ENCODE results near the gene NEBL. TPM values are rescaled to one million over a fixed set of nuclear protein-coding genes. Genes with fewer than 3 reads are reported as not detected.

Gene NEBL
- total RNA-seq, 1 experiment from 2014 or later: not detected

DNA sequence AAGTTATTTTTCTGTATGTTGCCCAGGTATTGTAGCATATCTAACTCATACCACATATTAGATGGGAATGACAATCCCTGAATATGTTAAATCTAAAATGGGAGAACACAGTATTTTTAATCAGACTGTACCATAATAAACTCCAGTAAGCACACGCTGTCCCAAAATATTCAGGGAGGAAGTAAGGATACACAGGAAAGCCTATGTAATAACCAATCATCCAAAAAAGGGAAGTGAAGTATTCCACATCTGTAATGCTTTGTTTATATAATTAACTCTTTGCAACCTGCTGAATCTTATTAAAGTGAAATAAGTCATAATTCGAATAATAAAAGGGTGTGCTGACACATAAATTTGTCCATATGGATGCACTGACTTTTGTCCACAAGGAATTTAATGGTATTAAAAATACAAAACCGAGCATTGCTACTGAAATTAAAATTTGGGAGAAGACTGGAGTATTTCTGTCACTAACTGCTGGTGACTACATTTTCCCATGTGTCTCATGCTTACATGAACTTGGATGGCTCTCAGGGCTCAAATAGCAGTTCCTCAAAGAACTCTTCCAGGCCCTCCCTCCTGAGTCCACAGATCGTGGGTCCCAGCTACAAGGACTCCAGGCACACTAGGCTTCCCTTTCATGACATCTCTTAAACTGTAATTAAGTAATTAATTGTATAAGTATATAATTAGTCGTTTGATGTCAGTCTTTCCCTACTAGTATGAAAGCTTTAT, 120.6 kb downstream of the NEBL start:
- no peak overlapping the region for H3K4me3 ChIP-seq (ENCODE audit: low read length)
- DNase-seq: no peak
- no peak overlapping the region for H3K27ac ChIP-seq (ENCODE audit: low read length)
- no peaks in the 10 kb centered on the region for H3K27me3 ChIP-seq (ENCODE audit: low read length)
- no peaks in the 10 kb centered on the region for H3K36me3 ChIP-seq (ENCODE audit: insufficient read depth, low read length)
- no peak overlapping the region for H3K9ac ChIP-seq (ENCODE audit: low read length)
- H3K9me2 ChIP-seq (replicated peaks; ENCODE audit: insufficient read depth, low read length): no peaks in the 10 kb centered on the region
- no peaks in the 10 kb centered on the region for H3K4me1 ChIP-seq (ENCODE audit: low read length)
- H3K79me2 ChIP-seq (ENCODE audit: low read length): no peaks in the 10 kb centered on the region
- no peaks in the 10 kb centered on the region for H4K20me1 ChIP-seq (ENCODE audit: insufficient read depth, low read depth, low read length)
- no peaks in the 10 kb centered on the region for H3K9me3 ChIP-seq (ENCODE audit: low read length)
- H2AFZ ChIP-seq (ENCODE audit: low read length): no peak overlapping the region
- H3K4me2 ChIP-seq (ENCODE audit: low read depth, low read length, poor library complexity, severe bottlenecking): no peak overlapping the region

DNA sequence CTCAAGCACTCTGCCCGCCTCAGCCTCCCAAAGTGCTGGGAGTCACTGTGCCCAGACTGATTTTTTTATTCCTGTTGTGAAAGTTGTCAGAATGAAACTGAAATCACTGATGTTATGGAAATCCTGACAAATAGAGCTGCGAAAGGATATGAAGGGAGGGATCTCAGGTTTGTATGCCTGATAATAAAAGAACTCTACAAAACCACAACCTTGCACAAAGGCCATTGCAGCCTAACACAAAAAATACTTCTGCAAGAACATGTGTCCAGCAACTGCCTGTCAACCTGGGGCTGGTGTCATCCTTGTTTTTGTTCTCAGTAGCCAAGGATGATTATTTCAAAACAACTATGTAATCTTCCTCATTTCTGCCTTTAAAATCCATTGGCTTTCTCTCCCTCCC, 126.1 kb downstream of the NEBL start:
- H3K9me3 ChIP-seq (ENCODE audit: low read length): no peaks in the 10 kb centered on the region
- no peaks in the 10 kb centered on the region for H3K4me1 ChIP-seq (ENCODE audit: low read length)
- no peaks in the 10 kb centered on the region for H3K36me3 ChIP-seq (ENCODE audit: insufficient read depth, low read length)

DNA sequence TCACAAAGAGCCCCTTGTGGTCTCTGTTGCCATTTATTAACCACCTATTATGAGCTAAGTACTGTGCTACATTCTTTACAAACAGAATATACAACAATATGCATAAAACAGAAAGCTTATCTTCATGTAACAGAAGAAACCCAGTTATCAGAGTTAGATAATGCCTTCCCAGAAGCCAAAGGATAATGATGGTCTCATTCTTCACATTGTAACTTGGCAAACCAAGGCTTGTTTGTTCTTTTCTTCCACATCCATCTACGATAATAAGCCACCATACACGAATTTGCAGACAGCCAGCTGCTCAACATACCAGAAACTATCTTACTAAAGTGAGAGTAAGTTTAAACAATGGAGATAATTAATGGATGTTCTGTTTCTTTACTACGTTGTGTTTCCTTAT, 127.6 kb downstream of the NEBL start:
- H3K9me2 ChIP-seq (replicated peaks; ENCODE audit: insufficient read depth, low read length): no peaks in the 10 kb centered on the region

More for the DNA sequence above, 126.1 kb downstream of the NEBL start:
- Histone ChIP-seq H2AFZ (ENCODE audit: low read length) (no peak overlapping the region), H3K27ac (ENCODE audit: low read length) (no peak overlapping the region), H4K20me1 (ENCODE audit: insufficient read depth, low read depth, low read length) (no peaks in the 10 kb centered on the region), H3K9ac (ENCODE audit: low read length) (no peak overlapping the region), H3K4me3 (ENCODE audit: low read length) (no peak overlapping the region), H3K27me3 (ENCODE audit: low read length) (no peaks in the 10 kb centered on the region), H3K9me2 (replicated peaks; ENCODE audit: insufficient read depth, low read length) (no peaks in the 10 kb centered on the region), H3K79me2 (ENCODE audit: low read length) (no peaks in the 10 kb centered on the region), H3K4me2 (ENCODE audit: low read depth, low read length, poor library complexity, severe bottlenecking) (no peak overlapping the region)
- no peak for DNase-seq

DNA sequence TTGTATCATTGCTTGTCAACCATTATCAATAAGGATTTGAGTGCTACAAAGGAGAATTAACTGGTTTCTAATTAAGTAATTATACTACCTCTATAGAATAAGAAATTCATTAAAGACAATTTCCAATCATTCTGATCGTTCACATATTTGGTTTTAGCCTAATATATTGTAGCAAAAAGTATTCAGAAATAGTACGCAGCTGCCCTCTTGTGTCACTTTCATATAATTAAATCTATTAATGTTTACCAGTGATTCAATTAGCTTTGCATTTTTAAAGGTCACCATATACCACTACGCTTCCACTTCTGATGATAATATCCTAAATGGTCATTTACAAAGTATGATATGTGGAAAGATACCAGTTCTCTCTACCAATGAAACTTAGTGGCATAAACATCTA, 128.3 kb downstream of the NEBL start:
- no peaks in the 10 kb centered on the region for H3K9me3 ChIP-seq (ENCODE audit: low read length)
- H3K4me3 ChIP-seq (ENCODE audit: low read length): no peak overlapping the region
- no peaks in the 10 kb centered on the region for H3K79me2 ChIP-seq (ENCODE audit: low read length)
- peak; percentile 49 for DNase-seq
- no peak overlapping the region for H3K4me2 ChIP-seq (ENCODE audit: low read depth, low read length, poor library complexity, severe bottlenecking)
- H3K36me3 ChIP-seq (ENCODE audit: insufficient read depth, low read length): no peaks in the 10 kb centered on the region
- H3K27me3 ChIP-seq (ENCODE audit: low read length): no peaks in the 10 kb centered on the region
- no peaks in the 10 kb centered on the region for H3K9me2 ChIP-seq (replicated peaks; ENCODE audit: insufficient read depth, low read length)
- H2AFZ ChIP-seq (ENCODE audit: low read length): no peak overlapping the region
- no peak overlapping the region for H3K27ac ChIP-seq (ENCODE audit: low read length)
- H3K4me1 ChIP-seq (ENCODE audit: low read length): no peaks in the 10 kb centered on the region
- no peak overlapping the region for H3K9ac ChIP-seq (ENCODE audit: low read length)
- H4K20me1 ChIP-seq (ENCODE audit: insufficient read depth, low read depth, low read length): no peaks in the 10 kb centered on the region

More for the DNA sequence above, 127.6 kb downstream of the NEBL start:
- Histone ChIP-seq H3K27me3 (ENCODE audit: low read length) (no peaks in the 10 kb centered on the region), H3K79me2 (ENCODE audit: low read length) (no peaks in the 10 kb centered on the region), H3K36me3 (ENCODE audit: insufficient read depth, low read length) (no peaks in the 10 kb centered on the region), H3K9ac (ENCODE audit: low read length) (no peak overlapping the region), H2AFZ (ENCODE audit: low read length) (no peak overlapping the region), H3K4me2 (ENCODE audit: low read depth, low read length, poor library complexity, severe bottlenecking) (no peak overlapping the region), H4K20me1 (ENCODE audit: insufficient read depth, low read depth, low read length) (no peaks in the 10 kb centered on the region), H3K4me1 (ENCODE audit: low read length) (no peaks in the 10 kb centered on the region), H3K9me3 (ENCODE audit: low read length) (no peaks in the 10 kb centered on the region), H3K4me3 (ENCODE audit: low read length) (no peak overlapping the region), H3K27ac (ENCODE audit: low read length) (no peak overlapping the region)
- DNase-seq: no peak

DNA sequence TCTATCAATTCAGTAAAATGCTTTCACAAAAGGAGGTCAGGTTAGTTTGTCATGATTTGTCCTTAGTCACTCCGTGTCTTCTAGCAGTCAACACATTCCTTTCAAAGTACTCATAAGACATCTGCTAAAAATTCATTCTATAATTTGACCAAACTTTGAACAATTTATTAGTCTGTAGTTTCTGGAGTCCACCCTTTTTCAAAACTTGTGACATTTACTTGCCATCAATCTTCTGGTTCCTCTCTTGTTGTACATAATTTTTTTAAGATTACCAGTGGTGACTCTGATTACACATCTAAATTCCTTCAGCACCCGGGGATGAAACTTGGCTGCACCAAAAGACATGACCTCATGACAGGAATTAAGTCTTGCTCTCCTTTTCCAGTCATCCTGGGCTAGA, 130.1 kb downstream of the NEBL start:
- no peaks in the 10 kb centered on the region for H3K4me1 ChIP-seq (ENCODE audit: low read length)
- no peak overlapping the region for H2AFZ ChIP-seq (ENCODE audit: low read length)
- H3K27ac ChIP-seq (ENCODE audit: low read length): no peak overlapping the region
- H3K9me3 ChIP-seq (ENCODE audit: low read length): no peaks in the 10 kb centered on the region
- H4K20me1 ChIP-seq (ENCODE audit: insufficient read depth, low read depth, low read length): no peaks in the 10 kb centered on the region
- no peak overlapping the region for H3K9ac ChIP-seq (ENCODE audit: low read length)
- no peaks in the 10 kb centered on the region for H3K9me2 ChIP-seq (replicated peaks; ENCODE audit: insufficient read depth, low read length)
- no peak for DNase-seq
- no peak overlapping the region for H3K4me3 ChIP-seq (ENCODE audit: low read length)
- H3K27me3 ChIP-seq (ENCODE audit: low read length): no peaks in the 10 kb centered on the region
- no peaks in the 10 kb centered on the region for H3K36me3 ChIP-seq (ENCODE audit: insufficient read depth, low read length)
- no peak overlapping the region for H3K4me2 ChIP-seq (ENCODE audit: low read depth, low read length, poor library complexity, severe bottlenecking)
- no peaks in the 10 kb centered on the region for H3K79me2 ChIP-seq (ENCODE audit: low read length)

DNA sequence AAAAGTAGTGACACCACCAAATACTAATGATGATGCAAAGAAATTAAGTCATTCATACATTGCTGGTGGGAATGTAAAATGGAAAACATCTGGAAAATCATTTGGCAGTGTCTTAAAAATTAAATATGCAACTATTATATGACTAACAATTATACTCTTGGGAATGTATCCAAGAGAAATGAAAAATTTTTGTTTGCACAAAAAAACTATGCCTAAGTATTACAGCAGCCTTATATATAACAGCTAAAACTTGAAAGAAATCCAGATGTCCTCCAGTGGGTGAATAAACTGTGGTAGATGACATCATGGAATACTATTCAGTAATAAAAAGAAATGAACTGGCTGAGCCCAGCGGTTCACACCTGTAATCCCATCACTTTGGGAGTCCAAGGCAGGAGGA, 132.0 kb downstream of the NEBL start:
- no peaks in the 10 kb centered on the region for H3K4me1 ChIP-seq (ENCODE audit: low read length)
- no peaks in the 10 kb centered on the region for H3K9me2 ChIP-seq (replicated peaks; ENCODE audit: insufficient read depth, low read length)
- no peaks in the 10 kb centered on the region for H3K9me3 ChIP-seq (ENCODE audit: low read length)
- no peaks in the 10 kb centered on the region for H4K20me1 ChIP-seq (ENCODE audit: insufficient read depth, low read depth, low read length)
- H3K4me2 ChIP-seq (ENCODE audit: low read depth, low read length, poor library complexity, severe bottlenecking): no peak overlapping the region
- no peak for DNase-seq
- H3K36me3 ChIP-seq (ENCODE audit: insufficient read depth, low read length): no peaks in the 10 kb centered on the region
- H3K4me3 ChIP-seq (ENCODE audit: low read length): no peak overlapping the region
- H2AFZ ChIP-seq (ENCODE audit: low read length): no peak overlapping the region
- H3K27me3 ChIP-seq (ENCODE audit: low read length): no peaks in the 10 kb centered on the region
- H3K27ac ChIP-seq (ENCODE audit: low read length): no peak overlapping the region
- no peaks in the 10 kb centered on the region for H3K79me2 ChIP-seq (ENCODE audit: low read length)
- H3K9ac ChIP-seq (ENCODE audit: low read length): no peak overlapping the region

DNA sequence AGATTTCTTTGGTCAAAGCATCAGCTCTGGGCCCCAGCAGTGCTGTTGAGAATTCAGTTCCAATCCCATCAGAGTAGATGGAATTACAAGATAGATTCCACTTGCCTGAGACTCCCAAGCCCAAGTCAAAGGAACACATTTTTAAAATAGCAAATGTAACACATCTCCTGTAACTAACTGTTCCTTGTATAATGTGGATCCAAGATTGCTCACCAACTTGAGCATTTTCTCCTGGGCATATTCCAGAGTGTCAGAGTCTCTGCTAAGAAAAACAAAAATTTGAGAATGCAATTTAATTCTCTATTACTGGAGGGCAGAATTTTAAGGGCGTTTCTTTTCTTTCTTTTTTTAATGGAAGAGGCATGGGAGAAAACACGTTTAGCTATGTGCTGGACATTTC, 136.7 kb downstream of the NEBL start:
- Histone ChIP-seq H3K9me3 (ENCODE audit: low read length) (peaks cover 5% of the 10 kb centered on the region), H2AFZ (ENCODE audit: low read length) (no peak overlapping the region), H3K4me2 (ENCODE audit: low read depth, low read length, poor library complexity, severe bottlenecking) (no peak overlapping the region), H3K4me1 (ENCODE audit: low read length) (no peaks in the 10 kb centered on the region), H4K20me1 (ENCODE audit: insufficient read depth, low read depth, low read length) (no peaks in the 10 kb centered on the region), H3K27me3 (ENCODE audit: low read length) (no peaks in the 10 kb centered on the region), H3K79me2 (ENCODE audit: low read length) (no peaks in the 10 kb centered on the region), H3K9me2 (replicated peaks; ENCODE audit: insufficient read depth, low read length) (no peaks in the 10 kb centered on the region), H3K27ac (ENCODE audit: low read length) (no peak overlapping the region), H3K36me3 (ENCODE audit: insufficient read depth, low read length) (no peaks in the 10 kb centered on the region), H3K4me3 (ENCODE audit: low read length) (no peak overlapping the region), H3K9ac (ENCODE audit: low read length) (no peak overlapping the region)
- DNase-seq: no peak

DNA sequence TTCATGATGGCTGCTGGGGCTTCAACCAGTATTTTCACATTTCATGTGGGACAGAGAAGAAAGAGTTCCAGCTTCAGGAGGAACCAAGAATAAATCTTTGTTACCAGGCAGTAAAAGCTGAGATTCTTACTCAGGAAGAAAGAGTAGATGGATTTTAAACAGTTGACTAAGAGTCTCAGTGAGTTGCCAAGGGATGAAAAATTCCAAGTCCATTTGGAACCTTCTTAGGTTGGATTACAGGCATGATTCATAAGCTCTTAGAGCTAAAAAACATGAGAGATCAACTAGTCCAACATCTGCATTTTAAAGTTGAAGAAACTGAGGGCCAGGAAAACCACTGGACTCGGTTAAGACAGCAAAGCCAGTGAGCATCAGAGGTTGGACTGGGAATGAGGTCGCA, 148.6 kb downstream of the NEBL start:
- Histone ChIP-seq H3K36me3 (ENCODE audit: insufficient read depth, low read length) (no peaks in the 10 kb centered on the region), H3K27ac (ENCODE audit: low read length) (no peak overlapping the region), H3K9me3 (ENCODE audit: low read length) (peaks cover 5% of the 10 kb centered on the region; the same call in 1 of the 2 replicates), H3K4me1 (ENCODE audit: low read length) (no peaks in the 10 kb centered on the region), H3K9me2 (replicated peaks; ENCODE audit: insufficient read depth, low read length) (no peaks in the 10 kb centered on the region), H3K79me2 (ENCODE audit: low read length) (no peaks in the 10 kb centered on the region), H3K4me3 (ENCODE audit: low read length) (no peak overlapping the region), H4K20me1 (ENCODE audit: insufficient read depth, low read depth, low read length) (no peaks in the 10 kb centered on the region), H2AFZ (ENCODE audit: low read length) (no peak overlapping the region), H3K27me3 (ENCODE audit: low read length) (no peaks in the 10 kb centered on the region), H3K9ac (ENCODE audit: low read length) (no peak overlapping the region), H3K4me2 (ENCODE audit: low read depth, low read length, poor library complexity, severe bottlenecking) (no peak overlapping the region)
- DNase-seq: no peak
